Activated T-cell treated with anti-CD3 and anti-CD28 coated beads for 1 hour (primary cell): ENCODE measurements around the gene SLC25A18.
"Not testable (repeated sequence)": the region's sequence is repeated elsewhere in the genome, so short reads cannot be mapped to it uniquely, and the experiment has no call there.

ENCODE experiments used
- DNase-seq: peaks from one replicate; pipeline ENCODE4 v3.0.0-alpha.2; 2020; ENCODE audit warnings: low read depth

Gene SLC25A18

GRCh38 chr22:17562906-17563870, at the start of gene SLC25A18:
TSS of gene SLC25A18 (plus strand) at chr22:17563498. CDS start at chr22:17579945, 16,447 bp downstream.
- DNase-seq, result no peak

- DNase-seq, result no peak
Measured at GRCh38 chr22:17513612-17514011, 49.7 kb upstream of the SLC25A18 start.

- no peak for DNase-seq
Measured at GRCh38 chr22:17514084-17514483, 49.2 kb upstream of the SLC25A18 start.

GRCh38 chr22:17518406-17518805, 44.9 kb upstream of the SLC25A18 start:
- DNase-seq, result no peak

GRCh38 chr22:17521971-17522370, 41.3 kb upstream of the SLC25A18 start:
- DNase-seq, result not testable (repeated sequence)

- no peak for DNase-seq
Measured at GRCh38 chr22:17523925-17524324, 39.4 kb upstream of the SLC25A18 start.

GRCh38 chr22:17536269-17536668, 27.0 kb upstream of the SLC25A18 start:
- no peak for DNase-seq

GRCh38 chr22:17537155-17537554, 26.1 kb upstream of the SLC25A18 start:
- no peak for DNase-seq

GRCh38 chr22:17540481-17540880, 22.8 kb upstream of the SLC25A18 start:
- no peak for DNase-seq

- no peak for DNase-seq
Measured at GRCh38 chr22:17541476-17541875, 21.8 kb upstream of the SLC25A18 start.

- DNase-seq, result no peak
Measured at GRCh38 chr22:17542452-17542851, 20.8 kb upstream of the SLC25A18 start.

- no peak for DNase-seq
Measured at GRCh38 chr22:17548010-17548755, 15.1 kb upstream of the SLC25A18 start.

GRCh38 chr22:17548756-17549035, 14.6 kb upstream of the SLC25A18 start:
- no peak for DNase-seq

- DNase-seq, result no peak
Measured at GRCh38 chr22:17549183-17549582, 14.1 kb upstream of the SLC25A18 start.

GRCh38 chr22:17549655-17550054, 13.6 kb upstream of the SLC25A18 start:
- no peak for DNase-seq

- no peak for DNase-seq
Measured at GRCh38 chr22:17552737-17553136, 10.6 kb upstream of the SLC25A18 start.

GRCh38 chr22:17554814-17555213, 8.5 kb upstream of the SLC25A18 start:
- DNase-seq, result no peak

GRCh38 chr22:17559188-17559587, 4.1 kb upstream of the SLC25A18 start:
- no peak for DNase-seq

- DNase-seq, result no peak
Measured at GRCh38 chr22:17563936-17564391, 666 bp downstream of the SLC25A18 start.

GRCh38 chr22:17566016-17566687, 2.9 kb downstream of the SLC25A18 start:
- not testable (repeated sequence) for DNase-seq

- no peak for DNase-seq
Measured at GRCh38 chr22:17566776-17567175, 3.5 kb downstream of the SLC25A18 start.

- no peak for DNase-seq
Measured at GRCh38 chr22:17569971-17570511, 6.7 kb downstream of the SLC25A18 start.
